Subcutaneous abdominal adipose tissue (tissue), 5 donors: ENCODE measurements around the gene UBL7.

Experiments
- H3K27ac ChIP-seq: one replicate; pipeline ENCODE4 v1.7.0; 2013; ENCODE audit warnings: low read depth, mild to moderate bottlenecking, inconsistent platforms, low read length, moderate library complexity
- H3K27me3 ChIP-seq, 5 donors: one replicate each; pipeline ENCODE4 v1.7.0; 2013; ENCODE audit warnings: low read length in 5 of 5, inconsistent platforms in 1 of 5; ENCODE audit not compliant: control insufficient read depth in 5 of 5, insufficient read depth in 4 of 5
- H3K36me3 ChIP-seq, 5 donors: one replicate each; pipeline ENCODE4 v1.7.0; 2013; ENCODE audit warnings: low read length in 5 of 5; ENCODE audit not compliant: control insufficient read depth in 5 of 5, insufficient read depth in 5 of 5
- H3K4me1 ChIP-seq, 5 donors: one replicate each; pipeline ENCODE4 v1.7.0; 2013; ENCODE audit warnings: low read length in 5 of 5, mild to moderate bottlenecking in 3 of 5, moderate library complexity in 1 of 5; ENCODE audit not compliant: control insufficient read depth in 5 of 5, insufficient read depth in 5 of 5
- H3K4me3 ChIP-seq, 5 donors: one replicate each; pipeline ENCODE4 v1.7.0; 2013; ENCODE audit warnings: low read length in 5 of 5, low read depth in 1 of 5
- H3K9ac ChIP-seq, 5 donors: one replicate each; pipeline ENCODE4 v1.7.0; 2013; ENCODE audit warnings: low read length in 5 of 5, mild to moderate bottlenecking in 4 of 5, moderate library complexity in 3 of 5
- H3K9me3 ChIP-seq, 5 donors: one replicate each; pipeline ENCODE4 v1.7.0; 2013; ENCODE audit warnings: low read length in 5 of 5; ENCODE audit not compliant: control insufficient read depth in 5 of 5
- donor health status: healthy.
- donor health status: healthy.
- donor health status: healthy.
- donor health status: healthy.
- donor health status: healthy.

UBL7 gene

DNA sequence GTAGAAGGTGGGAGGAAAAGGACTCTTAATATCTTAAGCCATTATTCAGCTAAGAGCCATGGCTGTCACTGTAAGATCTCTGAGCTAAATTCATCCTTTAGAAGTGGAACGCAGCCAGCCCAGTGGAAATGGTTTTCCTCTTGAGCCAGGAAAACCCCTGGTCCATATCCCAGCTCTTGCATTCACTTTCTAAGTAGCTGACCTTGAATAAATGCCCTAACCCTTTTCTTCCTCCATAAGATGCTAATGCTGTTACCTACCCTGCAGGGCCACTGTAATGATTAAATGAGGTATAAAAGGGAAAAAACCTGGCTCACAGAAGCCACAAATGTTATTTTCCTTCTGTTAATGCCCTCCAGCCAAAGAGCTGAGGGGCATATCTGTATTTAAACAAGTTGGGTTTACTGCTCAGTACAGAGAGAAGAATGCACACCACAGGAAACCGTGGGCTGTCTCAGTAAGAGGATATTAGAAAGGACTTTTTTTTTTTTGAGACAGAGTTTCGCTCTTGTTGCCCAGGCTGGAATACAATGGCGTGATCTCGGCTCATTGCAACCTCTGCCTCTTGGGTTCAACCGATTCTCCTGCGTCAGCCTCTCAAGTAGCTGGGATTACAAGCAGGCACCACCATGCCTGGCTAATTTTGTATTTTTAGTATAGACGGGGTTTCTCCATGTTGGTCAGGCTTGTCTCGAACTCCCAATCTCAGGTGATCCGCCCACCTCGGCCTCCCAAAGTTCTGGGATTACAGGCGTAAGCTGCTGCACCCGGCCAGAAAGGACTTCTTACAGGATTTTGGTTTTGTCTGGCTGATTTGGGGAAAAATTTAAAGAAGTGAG, 6.8 kb downstream of the UBL7 start:
- peaks cover 11 to 78% (median 55%) of the 10 kb centered on the region in 5 donors for H3K36me3 ChIP-seq
- H3K4me3 ChIP-seq: no peak overlapping the region
- H3K9ac ChIP-seq: no peak overlapping the region
- H3K27ac ChIP-seq: no peak overlapping the region
- no peaks in the 10 kb centered on the region for H3K9me3 ChIP-seq
- no peaks in the 10 kb centered on the region for H3K27me3 ChIP-seq
- H3K4me1 ChIP-seq: peaks cover 0 to 12% (median 7%) of the 10 kb centered on the region in 5 donors

DNA sequence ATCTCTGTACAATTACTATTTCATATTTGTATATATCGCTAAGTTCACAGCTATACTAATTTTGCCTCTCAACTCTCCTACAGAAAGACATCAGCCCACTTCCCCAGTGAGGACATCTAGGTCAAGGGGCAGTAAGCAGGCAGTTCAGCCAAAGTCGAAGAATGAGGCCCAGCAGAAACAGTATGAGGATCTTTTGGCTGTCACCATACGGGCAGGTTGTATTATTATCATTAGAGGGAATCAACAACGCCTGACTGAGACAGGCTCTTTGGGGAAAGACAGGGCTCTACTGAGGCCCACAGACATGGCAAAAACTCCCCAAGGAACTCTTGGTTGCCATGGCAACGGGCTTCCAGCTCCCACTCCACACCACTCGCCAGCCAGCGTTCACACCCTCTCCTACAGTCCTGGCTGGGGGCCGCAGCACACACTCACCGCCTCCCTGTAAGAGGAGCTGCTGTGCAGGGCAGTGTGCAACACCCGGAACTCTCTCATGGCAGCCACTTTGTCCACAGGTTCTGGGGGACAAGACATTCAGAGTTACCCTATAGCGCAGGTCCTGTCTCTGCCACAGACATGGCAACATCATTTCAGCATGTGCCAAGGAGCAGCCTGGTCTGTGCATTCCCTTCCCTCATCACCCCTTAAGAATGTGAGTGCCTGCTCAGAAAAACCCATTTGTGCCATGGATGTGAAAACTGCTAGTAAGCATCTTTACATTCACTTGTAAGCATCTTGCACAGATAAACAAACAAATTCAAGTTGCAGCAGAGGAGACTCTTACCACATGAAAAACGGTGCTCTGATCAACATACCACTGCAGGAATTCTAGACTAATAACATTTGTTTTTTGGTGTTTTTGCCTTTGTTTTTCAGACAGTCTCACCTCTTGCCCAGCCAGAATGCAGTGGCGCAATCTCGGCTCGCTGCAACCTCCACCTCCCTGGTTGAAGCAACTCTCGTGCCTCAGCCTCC, 8.8 kb downstream of the UBL7 start:
- Histone ChIP-seq H3K36me3 (peaks cover 11 to 86% (median 69%) of the 10 kb centered on the region in 5 donors), H3K4me1 (peaks cover 0 to 12% (median 7%) of the 10 kb centered on the region in 5 donors), H3K27ac (no peak overlapping the region), H3K4me3 (no peak overlapping the region), H3K27me3 (no peaks in the 10 kb centered on the region), H3K9me3 (no peaks in the 10 kb centered on the region), H3K9ac (peak overlapping the region in 1 of 5 donors; percentile 19)

DNA sequence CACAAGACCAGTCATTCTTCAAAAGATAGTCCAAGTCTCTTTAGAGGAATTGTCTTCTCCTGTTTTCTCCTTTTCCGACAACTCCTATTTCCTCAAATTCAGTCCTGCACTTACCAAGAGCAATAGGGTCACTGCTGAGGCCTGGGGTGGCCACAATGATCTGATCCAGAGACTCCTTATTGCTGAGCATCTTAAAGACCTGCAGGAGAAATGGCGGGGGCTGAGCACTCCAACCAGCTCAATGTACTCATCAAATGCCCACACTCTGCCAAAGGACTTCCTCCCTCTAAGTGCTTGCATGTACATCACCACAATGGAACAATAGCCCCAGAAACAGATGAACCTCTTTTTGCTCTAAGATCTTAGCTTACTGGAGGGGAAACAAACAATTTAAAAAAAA, 9.6 kb downstream of the UBL7 start:
- H3K36me3 ChIP-seq: peaks cover 17 to 90% (median 73%) of the 10 kb centered on the region in 5 donors
- H3K9me3 ChIP-seq: no peaks in the 10 kb centered on the region
- H3K4me3 ChIP-seq: no peak overlapping the region
- no peaks in the 10 kb centered on the region for H3K27me3 ChIP-seq
- no peak overlapping the region for H3K27ac ChIP-seq
- H3K9ac ChIP-seq: no peak overlapping the region
- H3K4me1 ChIP-seq: peaks cover 0 to 12% (median 7%) of the 10 kb centered on the region in 5 donors

GRCh38 chr15:74449643-74450205, 11.2 kb downstream of the UBL7 start:
- Histone ChIP-seq H3K27ac (no peak overlapping the region), H3K36me3 (peaks cover 13 to 93% (median 76%) of the 10 kb centered on the region in 5 donors), H3K27me3 (no peaks in the 10 kb centered on the region), H3K4me1 (peaks cover 0 to 12% (median 8%) of the 10 kb centered on the region in 5 donors), H3K9ac (no peak overlapping the region), H3K9me3 (no peaks in the 10 kb centered on the region), H3K4me3 (no peak overlapping the region)

DNA sequence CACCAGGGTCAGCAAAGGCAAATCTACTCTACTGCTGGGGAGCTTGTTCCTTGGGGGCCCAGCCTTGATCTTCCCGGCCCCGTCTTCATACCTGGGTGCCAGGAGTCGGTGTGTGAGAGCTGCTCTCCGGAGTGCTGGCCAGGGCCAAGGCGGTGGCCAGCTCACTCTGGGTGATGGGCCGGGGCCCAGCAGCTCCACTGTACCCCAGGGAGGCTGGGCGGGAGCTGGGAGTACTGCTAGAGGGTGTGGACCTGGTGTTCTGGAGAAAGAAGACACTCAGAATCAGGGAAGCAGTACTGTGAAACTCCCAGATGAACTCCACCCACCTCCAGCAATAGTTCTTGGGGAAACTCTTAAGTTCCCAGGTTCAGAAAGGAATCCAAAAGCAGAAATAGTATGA, 11.9 kb downstream of the UBL7 start:
- Histone ChIP-seq H3K4me1 (peaks cover 2 to 14% (median 12%) of the 10 kb centered on the region in 5 donors), H3K27me3 (no peaks in the 10 kb centered on the region), H3K9ac (no peak overlapping the region), H3K9me3 (no peaks in the 10 kb centered on the region), H3K27ac (no peak overlapping the region), H3K4me3 (no peak overlapping the region), H3K36me3 (peaks cover 12 to 93% (median 77%) of the 10 kb centered on the region in 5 donors)

GRCh38 chr15:74445816-74446763, 14.9 kb downstream of the UBL7 start:
- H3K9ac ChIP-seq: no peak overlapping the region
- H3K36me3 ChIP-seq: peaks cover 6 to 69% (median 67%) of the 10 kb centered on the region in 5 donors
- no peak overlapping the region for H3K4me3 ChIP-seq
- peaks cover 0 to 9% (median 2%) of the 10 kb centered on the region in 5 donors for H3K4me1 ChIP-seq
- H3K27me3 ChIP-seq: peaks cover 0 to 4% (median 0%) of the 10 kb centered on the region in 5 donors
- H3K27ac ChIP-seq: no peak overlapping the region
- H3K9me3 ChIP-seq: no peaks in the 10 kb centered on the region

DNA sequence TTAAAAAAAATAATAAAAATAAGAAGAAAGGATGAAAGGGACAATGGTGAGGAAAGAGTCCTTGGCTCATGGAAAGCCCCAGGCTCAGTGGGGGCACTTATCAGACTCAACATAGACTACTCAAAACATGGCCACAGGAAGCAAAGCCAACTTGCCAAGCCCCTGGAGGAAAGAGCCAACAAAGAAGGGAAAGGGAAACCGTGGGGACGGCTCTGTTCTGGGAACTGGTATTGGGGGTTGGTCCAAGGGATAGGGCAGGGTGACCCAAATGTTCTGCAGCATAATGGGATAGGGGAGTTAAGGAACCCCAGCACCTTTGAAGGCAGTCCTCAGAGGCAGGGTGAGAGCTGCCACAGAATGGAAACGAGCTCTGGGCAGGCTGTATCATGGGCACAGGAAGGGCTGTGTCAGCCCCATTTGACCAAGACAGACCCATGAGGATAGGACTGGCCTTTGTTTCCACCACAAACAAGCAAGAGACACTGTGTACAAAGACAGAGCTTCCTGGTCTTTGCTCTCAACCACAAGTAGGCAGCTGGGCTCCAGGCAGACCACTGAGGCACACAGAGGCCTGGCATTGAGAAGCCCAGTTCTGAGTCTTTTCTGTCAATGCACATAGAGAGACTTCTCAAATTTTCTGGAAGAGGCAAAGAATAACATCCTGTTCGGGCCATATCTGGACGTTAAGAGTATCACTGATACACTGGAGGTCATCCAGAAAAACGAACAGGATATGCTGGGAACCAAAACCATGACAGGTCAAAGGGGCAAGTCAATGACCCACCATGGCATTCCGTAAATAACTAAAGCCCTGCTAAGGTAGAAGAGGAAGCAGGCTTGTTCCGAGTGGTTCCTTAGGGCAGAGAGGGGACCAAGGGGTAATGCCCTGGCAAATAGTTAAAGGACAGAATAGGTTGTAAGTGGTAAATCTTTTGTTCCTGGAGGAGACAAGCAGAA, 16.6 kb downstream of the UBL7 start:
- Histone ChIP-seq H3K4me3 (no peak overlapping the region), H3K27me3 (peaks cover 0 to 4% (median 0%) of the 10 kb centered on the region in 5 donors), H3K9ac (no peak overlapping the region), H3K9me3 (no peaks in the 10 kb centered on the region), H3K27ac (no peak overlapping the region), H3K4me1 (peaks cover 0 to 9% (median 2%) of the 10 kb centered on the region in 5 donors), H3K36me3 (peaks cover 6 to 52% (median 50%) of the 10 kb centered on the region in 5 donors)

GRCh38 chr15:74443100-74443909, 17.7 kb downstream of the UBL7 start:
- Histone ChIP-seq H3K4me3 (no peak overlapping the region), H3K9me3 (no peaks in the 10 kb centered on the region), H3K9ac (no peak overlapping the region), H3K27ac (no peak overlapping the region), H3K36me3 (peaks cover 6 to 41% (median 39%) of the 10 kb centered on the region in 5 donors), H3K27me3 (peaks cover 0 to 4% (median 0%) of the 10 kb centered on the region in 5 donors), H3K4me1 (peaks cover 0 to 9% (median 2%) of the 10 kb centered on the region in 5 donors)
